ENCODE results near the gene KIAA1755. TPM values are rescaled to one million over a fixed set of nuclear protein-coding genes. Genes with fewer than 3 reads are reported as not detected.
A peak's percentile ranks its signal among the peaks of the same experiment; 100 is the strongest.

KIAA1755 gene
- total RNA-seq, 1 donor from 2014 or later = 15.2 TPM

DNA sequence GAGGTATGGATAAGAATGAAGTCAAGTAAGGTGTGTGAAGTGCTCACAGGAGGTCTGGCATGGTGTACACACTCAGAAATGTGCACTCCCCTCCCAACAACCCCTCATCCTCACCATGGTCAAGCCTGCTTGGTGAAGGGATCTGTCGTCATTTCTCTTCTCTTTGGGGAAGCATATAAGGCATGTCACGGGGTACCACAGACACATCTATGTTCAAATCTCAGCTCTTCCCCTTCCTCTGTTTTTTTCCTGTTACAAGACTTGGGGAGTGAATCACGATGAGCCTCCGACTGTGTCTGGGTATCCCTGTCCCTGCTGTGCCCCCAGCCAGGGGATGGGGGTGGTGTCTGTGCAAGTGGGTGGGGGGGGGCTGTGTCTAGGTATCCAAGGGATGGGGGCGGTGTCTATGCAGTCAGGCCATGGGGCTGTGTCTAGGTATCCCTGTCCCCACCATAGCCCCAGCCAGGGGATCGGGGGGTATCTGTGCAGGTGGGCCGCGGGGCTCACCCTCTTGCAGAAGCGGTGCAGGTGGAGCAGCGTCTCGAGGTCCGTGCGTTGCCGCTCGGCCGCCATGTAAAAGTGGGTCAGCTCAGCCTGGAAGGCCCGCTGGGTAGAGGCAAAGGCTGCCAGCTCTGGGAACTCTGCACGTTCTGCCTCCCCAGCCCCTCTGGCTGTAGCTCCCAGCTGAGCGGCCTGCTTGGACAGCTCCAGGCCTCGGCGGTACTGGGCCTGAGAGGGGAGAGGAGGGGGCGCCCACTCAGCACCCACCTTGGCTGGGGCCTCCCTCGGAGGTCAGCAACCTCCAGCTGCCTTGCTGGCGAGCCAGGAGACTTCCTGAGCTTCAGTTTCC, 43.6 kb downstream of the KIAA1755 start:
- H3K27me3 ChIP-seq = no peaks in the 10 kb centered on the region
- H3K4me3 ChIP-seq = no peak overlapping the region
- H3K9me3 ChIP-seq = no peaks in the 10 kb centered on the region
- TF ChIP-seq, protein P1, sequence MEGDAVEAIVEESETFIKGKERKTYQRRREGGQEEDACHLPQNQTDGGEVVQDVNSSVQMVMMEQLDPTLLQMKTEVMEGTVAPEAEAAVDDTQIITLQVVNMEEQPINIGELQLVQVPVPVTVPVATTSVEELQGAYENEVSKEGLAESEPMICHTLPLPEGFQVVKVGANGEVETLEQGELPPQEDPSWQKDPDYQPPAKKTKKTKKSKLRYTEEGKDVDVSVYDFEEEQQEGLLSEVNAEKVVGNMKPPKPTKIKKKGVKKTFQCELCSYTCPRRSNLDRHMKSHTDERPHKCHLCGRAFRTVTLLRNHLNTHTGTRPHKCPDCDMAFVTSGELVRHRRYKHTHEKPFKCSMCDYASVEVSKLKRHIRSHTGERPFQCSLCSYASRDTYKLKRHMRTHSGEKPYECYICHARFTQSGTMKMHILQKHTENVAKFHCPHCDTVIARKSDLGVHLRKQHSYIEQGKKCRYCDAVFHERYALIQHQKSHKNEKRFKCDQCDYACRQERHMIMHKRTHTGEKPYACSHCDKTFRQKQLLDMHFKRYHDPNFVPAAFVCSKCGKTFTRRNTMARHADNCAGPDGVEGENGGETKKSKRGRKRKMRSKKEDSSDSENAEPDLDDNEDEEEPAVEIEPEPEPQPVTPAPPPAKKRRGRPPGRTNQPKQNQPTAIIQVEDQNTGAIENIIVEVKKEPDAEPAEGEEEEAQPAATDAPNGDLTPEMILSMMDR (IDR thresholded peaks at IDR 0.05) = no peak
- H3K4me1 ChIP-seq = peaks cover 0 to 8% of the 10 kb centered on the region in 2 donors
- intact Hi-C loops (cut with DNase I) = loop anchor here (2.0 kb wide), 1 partner anchor 44 kb away; no protein-coding TSS in a partner anchor
- DNase-seq (ENCODE audit: low spot score in 2 of 2) = no peak
- H3K36me3 ChIP-seq = peaks cover 0 to 10% of the 10 kb centered on the region in 2 donors
- H3K27ac ChIP-seq = peak overlapping the region; percentile 54 to 68

DNA sequence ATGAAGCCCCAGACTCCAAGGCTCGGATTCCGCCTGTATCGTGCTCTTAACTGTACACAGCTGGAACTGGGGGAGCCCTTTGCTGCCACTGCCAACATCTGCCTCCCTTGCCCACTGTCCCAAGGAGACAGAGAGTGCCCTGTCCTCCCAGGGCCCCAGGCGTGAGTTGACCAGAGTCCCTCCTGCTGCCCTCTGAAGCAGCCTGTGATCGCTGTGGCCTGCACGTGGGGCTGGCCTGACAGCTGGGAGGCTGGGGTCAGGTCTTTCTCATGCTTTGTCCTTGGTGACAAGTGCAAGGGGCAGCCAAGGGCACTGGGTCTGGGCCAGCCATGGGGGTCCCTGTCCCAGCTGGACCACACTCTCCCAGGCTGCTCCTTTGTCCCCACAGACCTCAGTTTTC, 44.3 kb downstream of the KIAA1755 start:
- TF ChIP-seq, protein P1 (IDR thresholded peaks at IDR 0.05) = no peak
- DNase-seq (ENCODE audit: low spot score in 2 of 2) = no peak
- no peaks in the 10 kb centered on the region for H3K27me3 ChIP-seq
- H3K4me1 ChIP-seq = peaks cover 6 to 14% of the 10 kb centered on the region in 2 donors
- intact Hi-C loops (cut with DNase I) = loop anchor here (2.0 kb wide), 1 partner anchor 43 kb away; no protein-coding TSS in a partner anchor
- no peak overlapping the region for H3K27ac ChIP-seq
- no peak overlapping the region for H3K4me3 ChIP-seq
- H3K36me3 ChIP-seq = peaks cover 0 to 10% of the 10 kb centered on the region in 2 donors
- no peaks in the 10 kb centered on the region for H3K9me3 ChIP-seq

DNA sequence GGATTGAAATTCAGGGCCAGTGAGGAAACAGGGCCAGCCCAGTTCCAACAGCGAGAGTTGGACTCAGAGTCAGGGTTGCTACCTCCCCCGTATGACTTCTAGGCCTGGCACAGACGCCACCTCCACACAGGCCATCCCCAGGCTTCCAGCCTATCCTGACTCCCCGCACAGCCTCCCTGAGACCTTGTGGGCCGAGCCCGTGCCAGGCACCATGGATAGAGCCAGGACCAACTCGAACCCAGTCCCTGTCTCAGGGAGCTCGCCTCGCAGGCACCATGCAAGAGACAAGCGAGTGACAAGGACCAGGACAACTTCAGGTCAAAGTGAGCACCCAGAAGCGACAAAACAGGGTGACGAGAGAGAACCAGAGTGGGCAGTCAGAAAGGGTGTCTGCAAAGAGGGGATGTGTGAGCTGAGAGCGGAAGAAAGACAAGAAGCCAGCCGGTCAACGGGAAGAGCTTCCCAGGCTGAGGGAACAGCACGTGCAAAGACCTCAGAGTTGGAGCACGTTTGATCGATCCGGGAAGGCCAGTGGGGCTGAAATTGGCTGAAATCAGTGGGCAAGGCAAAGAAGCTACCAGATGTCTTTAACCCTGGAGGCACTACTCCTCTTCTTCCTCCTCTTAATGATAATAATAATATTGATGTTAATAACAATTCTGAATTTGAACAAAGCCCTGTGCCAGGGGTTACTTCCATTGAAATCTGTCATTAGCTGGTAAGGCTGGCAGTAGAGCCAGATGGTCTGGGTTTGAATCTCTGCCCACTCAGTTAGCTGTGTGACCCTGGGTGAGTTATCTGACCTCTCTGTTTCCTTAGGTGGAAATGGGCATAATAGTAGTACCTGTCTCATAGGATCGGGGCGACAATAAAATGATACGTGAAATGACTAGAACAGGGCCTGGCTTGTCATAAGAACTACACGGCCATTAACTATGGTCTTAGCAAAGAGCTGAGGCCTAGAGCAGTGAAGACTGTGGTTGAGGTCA, 45.0 kb downstream of the KIAA1755 start:
- peaks cover 13 to 18% of the 10 kb centered on the region in 2 donors for H3K4me1 ChIP-seq
- no peak overlapping the region for H3K4me3 ChIP-seq
- no peaks in the 10 kb centered on the region for H3K27me3 ChIP-seq
- intact Hi-C loops (cut with DNase I) = loop anchor here (2.0 kb wide), 1 partner anchor 43 kb away; no protein-coding TSS in a partner anchor
- no peak overlapping the region for H3K27ac ChIP-seq
- no peaks in the 10 kb centered on the region for H3K9me3 ChIP-seq
- no peak for DNase-seq (ENCODE audit: low spot score in 2 of 2)
- H3K36me3 ChIP-seq = peaks cover 0 to 10% of the 10 kb centered on the region in 2 donors
- TF ChIP-seq, protein P1 (IDR thresholded peaks at IDR 0.05) = no peak

DNA sequence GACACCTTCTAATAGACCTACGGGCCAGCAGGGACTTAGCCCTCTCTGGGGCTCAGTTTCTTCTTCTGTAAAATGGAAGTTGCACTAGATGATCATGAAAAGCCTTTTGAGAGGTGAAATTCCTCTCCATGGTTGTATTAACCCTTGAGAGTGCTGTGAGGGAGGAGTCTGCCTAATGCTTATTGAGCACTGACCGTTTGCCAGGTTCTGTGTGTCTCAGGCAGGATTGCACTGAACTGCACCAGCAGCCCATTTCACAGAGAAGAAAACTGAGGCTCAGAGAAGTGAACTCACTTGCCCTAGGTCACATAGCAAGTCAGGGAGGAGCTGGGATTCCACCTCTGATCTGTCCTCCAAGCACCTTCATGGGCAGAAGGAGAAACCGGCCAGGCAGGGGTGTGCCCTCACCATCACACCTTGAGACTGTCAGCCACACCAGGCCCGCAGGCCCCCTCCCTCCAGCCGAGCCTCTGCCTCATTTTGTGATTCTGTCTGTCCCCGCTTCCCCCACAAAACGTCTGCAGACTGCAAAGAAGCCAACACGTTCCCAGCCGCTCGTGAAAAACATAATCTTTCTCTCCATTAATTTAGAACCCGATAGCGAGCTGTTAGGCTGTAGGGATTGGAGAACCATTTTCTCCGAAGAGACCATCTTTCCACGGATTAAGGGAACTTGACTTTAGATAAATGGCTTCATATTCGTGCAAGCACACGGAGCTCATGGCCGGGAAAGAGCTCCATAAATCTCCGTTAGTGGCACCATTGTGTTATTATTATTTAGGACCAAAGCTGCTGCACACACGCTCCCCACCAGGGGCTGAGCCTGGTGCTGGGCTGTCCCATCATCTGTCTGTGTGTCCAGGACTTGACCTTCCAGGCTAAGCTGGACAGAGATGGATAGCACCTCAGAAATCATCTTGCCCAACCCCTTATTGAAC, 46.0 kb downstream of the KIAA1755 start:
- Histone ChIP-seq H3K36me3 (peaks cover 0 to 4% of the 10 kb centered on the region in 2 donors), H3K4me1 (peaks cover 14 to 18% of the 10 kb centered on the region in 2 donors), H3K27me3 (no peaks in the 10 kb centered on the region), H3K4me3 (no peak overlapping the region), H3K9me3 (no peaks in the 10 kb centered on the region), H3K27ac (no peak overlapping the region)
- DNase-seq (ENCODE audit: low spot score in 2 of 2) = no peak
- intact Hi-C loops (cut with DNase I) = no loop called here
- TF ChIP-seq, protein P1 (IDR thresholded peaks at IDR 0.05) = no peak

DNA sequence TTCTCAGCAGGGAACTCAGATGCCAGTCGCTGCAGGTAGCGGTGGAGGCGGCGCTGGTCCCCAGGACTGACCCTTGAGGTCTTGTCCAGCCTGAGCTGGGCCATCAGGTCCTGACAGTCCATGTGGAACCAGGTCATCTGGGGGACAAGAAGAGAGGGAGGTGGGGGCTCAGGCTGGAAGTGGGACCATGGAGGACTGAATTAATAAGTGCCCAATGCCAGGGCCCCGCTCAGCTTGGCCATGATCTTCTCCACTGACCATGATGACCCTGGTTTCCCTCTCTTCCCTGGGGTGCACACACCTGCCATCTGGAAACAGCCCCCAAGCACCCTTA, 47.0 kb downstream of the KIAA1755 start:
- Histone ChIP-seq H3K27me3 (no peaks in the 10 kb centered on the region), H3K27ac (no peak overlapping the region), H3K9me3 (no peaks in the 10 kb centered on the region), H3K4me1 (peaks cover 22% of the 10 kb centered on the region in 2 donors), H3K36me3 (no peaks in the 10 kb centered on the region), H3K4me3 (no peak overlapping the region)
- intact Hi-C loops (cut with DNase I) = no loop called here
- TF ChIP-seq, protein P1 (IDR thresholded peaks at IDR 0.05) = no peak
- no peak for DNase-seq (ENCODE audit: low spot score in 2 of 2)

Data from ascending aorta (tissue), 2 donors.